ENCODE measurements around the gene TCN2. TPM values are rescaled to one million over a fixed set of nuclear protein-coding genes. Genes with fewer than 3 reads are reported as not detected.
"Not testable (repeated sequence)": the region's sequence is repeated elsewhere in the genome, so short reads cannot be mapped to it uniquely, and the experiment has no call there.

TCN2 gene
- total RNA-seq, 2 experiments from 2014 or later = 0.19 to 0.41 TPM

DNA sequence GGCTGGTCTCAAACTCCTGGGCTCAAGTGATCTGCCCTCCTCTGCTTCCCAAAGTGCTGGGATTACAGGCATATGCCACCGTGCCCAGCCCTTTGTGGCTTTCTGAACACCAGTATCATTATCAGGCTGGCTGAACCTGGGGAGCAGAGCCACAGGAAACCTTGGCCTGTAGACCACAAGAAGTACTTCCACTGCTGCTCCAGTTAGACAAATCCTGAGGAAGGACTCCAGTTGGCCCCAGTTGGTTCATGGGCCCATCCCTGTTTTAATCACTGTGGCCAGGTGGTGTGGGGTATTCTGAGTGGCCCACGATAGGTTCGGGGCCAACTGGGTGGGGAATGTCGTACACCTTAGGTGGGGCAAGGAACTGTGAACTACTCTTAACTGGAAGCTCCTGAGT lies 66.2 kb downstream of the TCN2 start:
- DNase-seq (no peak), ATAC-seq (no peak)
- Mint-ChIP-seq H3K27me3 (peaks cover 27% of the 10 kb centered on the region), H3K4me1 (peaks cover 5% of the 10 kb centered on the region), H3K4me3 (no peak overlapping the region), H3K36me3 (no peaks in the 10 kb centered on the region), H3K27ac (no peak overlapping the region), H3K9me3 (ENCODE audit: low read depth) (no peaks in the 10 kb centered on the region)
- CTCF ChIA-PET = interaction anchor here (1.5 to 2.1 kb wide), 2 partner anchors 38 to 247 kb away, joined by 3 to 9 read pairs; no protein-coding TSS in a partner anchor

DNA sequence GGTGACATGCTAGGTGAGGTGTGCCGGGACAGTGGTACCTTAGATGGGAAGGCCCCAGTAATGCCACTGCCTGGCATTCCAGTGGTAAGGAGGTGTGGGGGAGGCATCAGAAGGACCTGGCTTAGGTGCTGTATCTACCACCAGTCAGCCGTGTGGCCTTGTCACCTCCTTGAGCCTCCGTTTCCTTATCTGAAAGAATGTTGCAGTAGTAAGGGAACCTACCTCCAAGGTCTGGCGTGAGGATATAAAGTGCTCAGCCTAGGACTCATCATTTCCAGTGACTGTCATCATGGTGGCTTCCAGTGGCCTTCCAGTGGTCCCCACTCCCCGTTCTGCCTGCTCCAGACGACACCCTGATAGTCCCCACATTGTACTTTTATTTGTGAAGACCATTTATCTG lies 67.5 kb downstream of the TCN2 start:
- DNase-seq (no peak), ATAC-seq (no peak)
- no peak overlapping the region for H3K27ac Mint-ChIP-seq
- no peaks in the 10 kb centered on the region for H3K9me3 Mint-ChIP-seq (ENCODE audit: low read depth)
- H3K27me3 Mint-ChIP-seq = peaks cover 33% of the 10 kb centered on the region
- H3K36me3 Mint-ChIP-seq = no peaks in the 10 kb centered on the region
- CTCF ChIA-PET = interaction anchor here (1.5 kb wide), 1 partner anchor 246 kb away, joined by 3 read pairs; no protein-coding TSS in a partner anchor
- peaks cover 6% of the 10 kb centered on the region for H3K4me1 Mint-ChIP-seq
- H3K4me3 Mint-ChIP-seq = no peak overlapping the region

DNA sequence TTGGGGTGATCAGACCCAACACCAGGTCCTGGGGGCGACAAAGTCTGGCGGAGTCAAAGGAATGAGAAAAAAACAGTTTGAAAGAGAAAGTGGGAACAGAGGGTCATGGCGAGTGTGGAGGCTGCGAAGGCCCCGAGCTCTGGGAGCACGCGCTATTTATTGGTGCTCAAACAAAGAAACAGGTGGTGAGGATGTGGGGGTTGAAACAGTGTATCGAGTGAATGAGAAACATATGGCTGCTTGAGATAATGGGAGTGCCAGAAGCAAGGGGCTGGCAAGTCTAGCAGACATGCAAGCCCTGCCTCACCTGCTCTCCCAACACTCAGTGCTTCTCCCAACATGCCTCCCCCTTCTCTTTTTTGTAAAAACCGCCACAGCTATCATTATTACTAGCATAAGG lies 68.5 kb downstream of the TCN2 start:
- H3K36me3 Mint-ChIP-seq = no peaks in the 10 kb centered on the region
- H3K4me1 Mint-ChIP-seq = peaks cover 7% of the 10 kb centered on the region
- DNase-seq (no peak), ATAC-seq (no peak)
- CTCF ChIA-PET = no interaction called here
- H3K4me3 Mint-ChIP-seq = no peak overlapping the region
- H3K9me3 Mint-ChIP-seq (ENCODE audit: low read depth) = no peaks in the 10 kb centered on the region
- H3K27me3 Mint-ChIP-seq = peaks cover 34% of the 10 kb centered on the region
- no peak overlapping the region for H3K27ac Mint-ChIP-seq

- H3K36me3 Mint-ChIP-seq; H3K4me1 Mint-ChIP-seq; H3K4me3 Mint-ChIP-seq; H3K9me3 Mint-ChIP-seq (ENCODE audit: low read depth); DNase-seq; H3K27ac Mint-ChIP-seq; CTCF ChIA-PET; ATAC-seq: not testable (repeated sequence)
- peaks cover 34% of the 10 kb centered on the region for H3K27me3 Mint-ChIP-seq
Measured at GRCh38 chr22:30676565-30676964, 69.6 kb downstream of the TCN2 start.

Other genes starting within 250 kb of the TCN2 start
- gene RNF215, start 219.8 kb upstream of the TCN2 start, total RNA-seq = 10 to 100 TPM in 1 of 2 experiments, 1 to 10 TPM in 1; 8.5 to 10.5 TPM
- 1 to 10 TPM; 2.2 to 4.8 TPM for gene SEC14L2, start 210.2 kb upstream of the TCN2 start, total RNA-seq
- 10 to 100 TPM; 59.1 to 73.4 TPM for gene MTFP1, start 181.4 kb upstream of the TCN2 start, total RNA-seq
- gene SEC14L3, start 135.2 kb upstream of the TCN2 start, total RNA-seq = not detected
- gene SEC14L4, start 101.5 kb upstream of the TCN2 start, total RNA-seq = not detected
- under 1 TPM in 1 of 2 experiments, not detected in 1; 0.07 TPM for gene SEC14L6, start 60.4 kb upstream of the TCN2 start, total RNA-seq
- gene GAL3ST1, start 32.5 kb upstream of the TCN2 start, total RNA-seq = not detected
- 10 to 100 TPM; 56.2 to 91.5 TPM for gene PES1, start 15.3 kb upstream of the TCN2 start, total RNA-seq
- 1 to 10 TPM; 3.8 to 5.0 TPM for gene SLC35E4, start 28.6 kb downstream of the TCN2 start, total RNA-seq
- gene DUSP18, start 60.7 kb downstream of the TCN2 start, total RNA-seq = 10 to 100 TPM in 1 of 2 experiments, 1 to 10 TPM in 1; 9.2 to 11.6 TPM
- 1 to 10 TPM; 1.7 to 4.3 TPM for gene OSBP2, start 87.7 kb downstream of the TCN2 start, total RNA-seq

All from activated CD8-positive, alpha-beta memory T cell treated with anti-CD3 and anti-CD28 coated beads, Interleukin-2, amount 10 ng/mL, durations not matched to agents 7 days and 5 days (primary cell).